K562 (cell line): Measurements from ENCODE around the gene ANKRD16. TPM values are rescaled to one million over a fixed set of nuclear protein-coding genes. Genes with fewer than 3 reads are reported as not detected.

Source experiments
- ATAC-seq: fragments of 200-7000 bp; cut with Tn5 transposase; 3 replicates; pipeline ENCODE4 v1.9.1; 2020; ENCODE audit warnings: moderate library complexity
- BruUV-seq: library from RNA; stranded (reverse); fragments of 400-500 nt; replicated peaks from 2 replicates; lab custom pipeline; 2021; lab: Mats Ljungman, UMichigan
- CTCF ChIA-PET: fragments of 300-600 bp; formaldehyde crosslinking; extraction: SDS; loops from one replicate; lab custom pipeline; 2021; ENCODE audit warnings: low intra/inter-chr PET ratio; lab: Yijun Ruan, JAX
- POLR2A ChIA-PET: fragments of 300-600, 350-650 bp; sonication (Branson Sonifier 250); formaldehyde crosslinking; extraction: SDS; loops from one replicate; lab custom pipeline; 2021; ENCODE audit warnings: antibody characterized with exemption, inconsistent platforms; lab: Yijun Ruan, JAX
- DNase-seq, 4 experiments: peaks; one replicate each; pipeline versions ENCODE4 v3.0.0 to v3.0.0-alpha.2; 2011 to 2018; ENCODE audit warnings: low spot score in 3 of 4, mixed read lengths in 3 of 4; ENCODE audit errors: extremely low read depth in 1 of 4
- FAIRE-seq: peaks from 2 replicates; lab custom pipeline; 2011; peaks lifted over from hg19 to GRCh38; lab: Jason Lieb, UNC
- H2AFZ ChIP-seq: 2 replicates; pipeline ENCODE4 v1.6.0; 2011; ENCODE audit warnings: low read depth, low read length, control low read depth, inconsistent platforms
- H3K27ac ChIP-seq: fragments of 200-600 bp; 3 replicates; pipeline ENCODE4 v1.8.0; 2011; ENCODE audit warnings: low read depth, mild to moderate bottlenecking, control low read depth, inconsistent platforms, low read length, moderate library complexity, mixed read lengths; ENCODE audit errors: extremely low read depth
- H3K27me3 ChIP-seq, 2 experiments: fragments of 300-600 bp in 1 of 2; 2 replicates in 1 of 2; 3 replicates in 1 of 2; pipeline versions ENCODE4 v1.6.0 to v1.8.0; 2011; ENCODE audit warnings: inconsistent platforms in 2 of 2, low read length in 2 of 2, mild to moderate bottlenecking in 1 of 2, mixed read lengths in 1 of 2, moderate library complexity in 1 of 2; ENCODE audit not compliant: control insufficient read depth in 2 of 2, insufficient read depth in 2 of 2
- H3K36me3 ChIP-seq: fragments of 300-600 bp; 3 replicates; pipeline ENCODE4 v1.8.0; 2011; ENCODE audit warnings: mild to moderate bottlenecking, low read length, inconsistent platforms; ENCODE audit not compliant: control insufficient read depth, insufficient read depth
- H3K4me1 ChIP-seq, 2 experiments: fragments of 200-600 bp in 1 of 2; replicated peaks in 1 of 2; 2 replicates in 1 of 2; 3 replicates in 1 of 2; pipeline versions ENCODE4 v1.5.1 to v1.8.0; 2011; ENCODE audit warnings: inconsistent platforms in 2 of 2, low read length in 2 of 2, mild to moderate bottlenecking in 1 of 2, mixed read lengths in 1 of 2, moderate library complexity in 1 of 2; ENCODE audit not compliant: control insufficient read depth in 2 of 2, insufficient read depth in 2 of 2
- H3K4me2 ChIP-seq: 2 replicates; pipeline ENCODE4 v1.6.1; 2011; ENCODE audit warnings: low read length, control low read depth, inconsistent platforms, mixed read lengths; ENCODE audit not compliant: insufficient read depth
- H3K4me3 ChIP-seq: fragments of 200-600 bp; sonication (generic), shearing (Covaris generic); 2 replicates; pipeline ENCODE4 v1.5.1; 2016; ENCODE audit warnings: control low read depth, inconsistent platforms
- H3K79me2 ChIP-seq: fragments of 200-600 bp; 3 replicates; pipeline ENCODE4 v1.8.0; 2011; ENCODE audit warnings: low read length, inconsistent platforms; ENCODE audit not compliant: control insufficient read depth, insufficient read depth
- H3K9ac ChIP-seq, 2 experiments: 2 replicates each; pipeline versions ENCODE4 v1.6.0 to v1.6.1; 2011; ENCODE audit warnings: low read depth in 2 of 2, low read length in 2 of 2, control low read depth in 1 of 2, inconsistent platforms in 1 of 2, mild to moderate bottlenecking in 1 of 2, mixed read lengths in 1 of 2; ENCODE audit not compliant: insufficient read depth in 1 of 2
- H3K9me1 ChIP-seq: one replicate; pipeline ENCODE4 v1.6.0; 2011; ENCODE audit warnings: inconsistent platforms, mild to moderate bottlenecking, low read length, moderate library complexity; ENCODE audit not compliant: control insufficient read depth, insufficient read depth
- H3K9me3 ChIP-seq: replicated peaks from 2 replicates; pipeline ENCODE4 v1.5.1; 2011; ENCODE audit warnings: low read depth, low read length, inconsistent platforms; ENCODE audit not compliant: control insufficient read depth, insufficient read depth
- H4K20me1 ChIP-seq: replicated peaks from 2 replicates; pipeline ENCODE4 v1.6.1; 2011; ENCODE audit warnings: low read length, inconsistent platforms, mixed read lengths; ENCODE audit not compliant: control insufficient read depth, insufficient read depth
- DMBX1 ChIP-seq: fragments of 250-450 bp; sonication (Bioruptor Pico); IDR thresholded peaks from 2 replicates; pipeline ENCODE4 v1.8.0; 2022; ENCODE audit warnings: inconsistent platforms, mild to moderate bottlenecking, moderate library complexity, borderline replicate concordance
- E2F6 ChIP-seq, 2 experiments: IDR thresholded peaks; 2 replicates each; pipeline ENCODE4 v1.6.1; 2011; ENCODE audit warnings: borderline replicate concordance in 1 of 2, control low read depth in 1 of 2, low read depth in 1 of 2, low read length in 1 of 2, mild to moderate bottlenecking in 1 of 2, mixed read lengths in 1 of 2, moderate library complexity in 1 of 2; ENCODE audit not compliant: insufficient read depth in 1 of 2, insufficient read length in 1 of 2, poor library complexity in 1 of 2, severe bottlenecking in 1 of 2; ENCODE audit errors: extremely low read depth in 1 of 2
- GTF3C2 ChIP-seq: IDR thresholded peaks from 3 replicates; pipeline ENCODE4 v1.6.1; 2011; ENCODE audit warnings: borderline replicate concordance, mild to moderate bottlenecking, moderate library complexity; ENCODE audit not compliant: insufficient read length; ENCODE audit errors: extremely low read depth
- KDM5B ChIP-seq: fragments of 200-600 bp; sonication (generic); IDR thresholded peaks from 2 replicates; pipeline ENCODE4 v1.6.1; 2012; ENCODE audit warnings: low read depth, mild to moderate bottlenecking, moderate library complexity, low read length, control low read depth, inconsistent platforms; ENCODE audit not compliant: insufficient replicate concordance
- MCM5 ChIP-seq: fragments of 450-650 bp; IDR thresholded peaks from 2 replicates; pipeline ENCODE4 v1.6.1; 2016; ENCODE audit warnings: low read depth
- POLR2AphosphoS5 ChIP-seq: IDR thresholded peaks from 2 replicates; pipeline ENCODE4 v1.6.1; 2011; ENCODE audit warnings: mild to moderate bottlenecking, low read depth, low read length, moderate library complexity; ENCODE audit not compliant: control insufficient read depth, insufficient read depth
- SOX6 ChIP-seq: fragments of 450-650 bp; IDR thresholded peaks from 2 replicates; pipeline ENCODE4 v1.6.1; 2014; ENCODE audit warnings: mild to moderate bottlenecking
- TBP ChIP-seq: optimal IDR thresholded peaks from 2 replicates; pipeline ENCODE3; 2011; ENCODE audit warnings: low read depth, low read length, improper control_type of control experiment
- THRB ChIP-seq: fragments of 450-650 bp; formaldehyde crosslinking; conservative IDR thresholded peaks from 2 replicates; pipeline ENCODE4 v1.4.0; 2022; ENCODE audit warnings: mild to moderate bottlenecking, missing genetic modification characterization
- ZNF146 ChIP-seq: IDR thresholded peaks from one replicate; pipeline ENCODE4 v1.6.1; 2018; ENCODE audit warnings: missing compliant biosample characterization; ENCODE audit not compliant: unreplicated experiment
- ZNF384 ChIP-seq: IDR thresholded peaks from 2 replicates; pipeline ENCODE4 v1.6.1; 2012; ENCODE audit warnings: low read depth, low read length, improper control_type of control experiment
- ZNF766 ChIP-seq: fragments of 200-800 bp; sonication (Bioruptor generic); conservative IDR thresholded peaks from 2 replicates; pipeline ENCODE4 v1.6.1; 2016; ENCODE audit warnings: missing genetic modification characterization, missing compliant biosample characterization
- ZNF830 ChIP-seq: fragments of 250-450 bp; sonication (Bioruptor Pico); IDR thresholded peaks from 2 replicates; pipeline ENCODE4 v1.5.0; 2021; ENCODE audit warnings: mild to moderate bottlenecking
- ZZZ3 ChIP-seq: fragments of 450-650 bp; IDR thresholded peaks from 2 replicates; pipeline ENCODE4 v1.6.1; 2016; ENCODE audit warnings: antibody characterized with exemption, mild to moderate bottlenecking, moderate library complexity
- WGBS: fragments of 100-300 bp; shearing (Covaris generic); methylation state at CpG from one replicate; pipeline ENCODE4 v1.1.6; 2016; ENCODE audit warnings: low coverage, mixed read lengths; ENCODE audit not compliant: insufficient coverage; ENCODE audit errors: missing lambda C conversion rate; 5-methylcytosine and 5-hydroxymethylcytosine counted together
- in situ Hi-C: fragments of 300-500 bp; cut with MboI; formaldehyde crosslinking; loops from 4 replicates; pipeline ENCODE4 v1.15.0; 2018; ENCODE audit warnings: inconsistent platforms, mixed read lengths
- intact Hi-C: fragments of 100-400 bp; cut with micrococcal nuclease; formaldehyde crosslinking; loops from 2 replicates; pipeline ENCODE4 v1.14.2; 2022
- polyA plus RNA-seq, 8 experiments: library from polyadenylated mRNA; depleted of rRNA in 4 of 8; stranded (reverse) in 5 of 8; unstranded in 3 of 8; fragments of >200 nt; fragmentation: Nextera tagmentation in 2 of 8; fragmentation: Illumina TruSeq in 1 of 8; extraction: Ambion mirVana in 2 of 8; extraction: Trizol in 1 of 8; gene quantifications; 2 replicates each; pipeline versions ENCODE4 v1.2.1 to v1.2.3, GENCODE V29; 2011 to 2014; ENCODE audit warnings: inconsistent platforms in 1 of 8, missing spikeins in 1 of 8
- total RNA-seq, 7 experiments: library from RNA; depleted of rRNA in 6 of 7; stranded (reverse); fragments of >200 nt in 6 of 7; fragmentation: Illumina TruSeq in 2 of 7; extraction: Trizol in 2 of 7; gene quantifications; 2 replicates each; pipeline versions ENCODE4 v1.2.1 to v1.2.3, GENCODE V29; 2011 to 2021; ENCODE audit warnings: low replicate concordance in 1 of 7
- TF ChIP-seq, protein P1 (sequence below): fragments of 450-650 bp; formaldehyde crosslinking; IDR thresholded peaks from 2 replicates; pipeline ENCODE4 v1.4.0; 2022; ENCODE audit warnings: missing genetic modification characterization

ANKRD16 gene
- total and polyA plus RNA-seq, 9 of the 15 experiments (the other 6 are each of a cell fraction or from before 2014, with no cell fraction given), result 1.5 to 16.0 (median 9.5) TPM

DNA sequence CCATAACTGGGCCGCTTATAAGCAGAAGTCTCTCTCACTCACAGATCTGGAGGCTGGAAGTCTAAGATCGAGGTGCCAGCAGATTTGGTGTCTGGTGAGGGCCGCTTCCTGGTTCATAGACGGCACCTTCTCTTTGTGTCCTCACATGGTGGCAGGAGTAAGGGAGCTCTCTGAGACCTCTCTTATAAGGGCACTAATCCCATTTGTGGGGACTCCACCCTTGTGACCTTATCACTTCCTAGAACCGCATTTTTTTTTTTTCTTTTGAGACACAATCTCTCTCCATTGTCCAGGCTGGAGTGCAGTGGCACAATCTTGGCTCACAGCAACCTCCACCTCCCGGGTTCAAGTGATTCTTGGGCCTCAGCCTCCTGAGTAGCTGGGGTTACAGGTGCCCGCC is 8.5 kb upstream of the ANKRD16 start:
- Histone ChIP-seq H3K4me1 (peaks cover 40 to 55% of the 10 kb centered on the region in 2 experiments), H3K27me3 (no peaks in the 10 kb centered on the region), H3K79me2 (peaks cover 92% of the 10 kb centered on the region), H3K9me1 (no peaks in the 10 kb centered on the region), H4K20me1 (peaks cover 15% of the 10 kb centered on the region; the same call in 1 of the 2 replicates), H3K4me3 (peak overlapping the region; percentile 9; the same call in 1 of the 2 replicates), H3K27ac (peak overlapping the region; percentile 82), H2AFZ (peak overlapping the region; percentile 36; the same call in 1 of the 2 replicates), H3K9me3 (peaks cover 3% of the 10 kb centered on the region; the same call in 1 of the 2 replicates), H3K4me2 (peak overlapping the region; percentile 70), H3K36me3 (peaks cover 65% of the 10 kb centered on the region), H3K9ac (peak overlapping the region; percentile 22 to 77; a peak in 3 of 4 replicates)
- WGBS, result 35% methylated on average over 7 of the region's 7 CpGs
- no TSS peak for BruUV-seq
- intact Hi-C loops (no loop called here), in situ Hi-C loops (no loop called here)
- ATAC-seq (peak; percentile 29), DNase-seq (peak in 1 of 4 experiments; percentile 66), FAIRE-seq (peak; percentile 65)
- POLR2A ChIA-PET, result interaction anchor here (1.3 kb wide), 1 partner anchor 85 kb away, joined by 3 read pairs; the partner anchor contains the start of gene GDI2
- CTCF ChIA-PET, result no interaction called here
- TF ChIP-seq ZZZ3, result no peak
- 0 out of 2 replicates have a peak, but pooled peaks have one; percentile 23 for TF ChIP-seq DMBX1
- peak; percentile 20; the same call in 1 of the 2 replicates for TF ChIP-seq POLR2AphosphoS5
- TF ChIP-seq KDM5B, result no peak
- TF ChIP-seq TBP, result peak; percentile 43
- TF ChIP-seq, protein P1, sequence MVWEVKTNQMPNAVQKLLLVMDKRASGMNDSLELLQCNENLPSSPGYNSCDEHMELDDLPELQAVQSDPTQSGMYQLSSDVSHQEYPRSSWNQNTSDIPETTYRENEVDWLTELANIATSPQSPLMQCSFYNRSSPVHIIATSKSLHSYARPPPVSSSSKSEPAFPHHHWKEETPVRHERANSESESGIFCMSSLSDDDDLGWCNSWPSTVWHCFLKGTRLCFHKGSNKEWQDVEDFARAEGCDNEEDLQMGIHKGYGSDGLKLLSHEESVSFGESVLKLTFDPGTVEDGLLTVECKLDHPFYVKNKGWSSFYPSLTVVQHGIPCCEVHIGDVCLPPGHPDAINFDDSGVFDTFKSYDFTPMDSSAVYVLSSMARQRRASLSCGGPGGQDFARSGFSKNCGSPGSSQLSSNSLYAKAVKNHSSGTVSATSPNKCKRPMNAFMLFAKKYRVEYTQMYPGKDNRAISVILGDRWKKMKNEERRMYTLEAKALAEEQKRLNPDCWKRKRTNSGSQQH (CRISPR knock-in tag), result no peak
- 0 out of 2 replicates have a peak, but pooled peaks have one; percentile 24 for TF ChIP-seq SOX6
- TF ChIP-seq ZNF146, result no peak
- no peak for TF ChIP-seq GTF3C2
- TF ChIP-seq MCM5, result no peak
- TF ChIP-seq ZNF384, result peak; percentile 83
- no peak for TF ChIP-seq ZNF766 (CRISPR knock-in tag)
- no peak for TF ChIP-seq E2F6 (IDR thresholded peaks at IDR 0.05; ENCODE audit: borderline replicate concordance in 1 of 2, extremely low read depth in 1 of 2, insufficient read depth in 1 of 2, insufficient read length in 1 of 2, low read depth in 1 of 2, low read length in 1 of 2, poor library complexity in 1 of 2, severe bottlenecking in 1 of 2)
- no peak for TF ChIP-seq ZNF830 (CRISPR knock-in tag)
- TF ChIP-seq THRB, result no peak
